ELF-1 (cell line): ENCODE results near the gene KLKB1.
"Not testable (repeated sequence)": the region's sequence is repeated elsewhere in the genome, so short reads cannot be mapped to it uniquely, and the experiment has no call there.

Experiments
- DNase-seq: peaks from one replicate; pipeline ENCODE4 v3.0.0-alpha.2; 2016; ENCODE audit warnings: low read depth, low spot score

Gene KLKB1

GRCh38 chr4:186265250-186265649 lies 37.9 kb downstream of the KLKB1 start:
- DNase-seq, result peak; percentile 26

- DNase-seq, result peak; percentile 43
Observed at GRCh38 chr4:186265683-186266652, 38.7 kb downstream of the KLKB1 start, which contains the start of gene F11. F11 (plus strand) TSS chr4:186266189; CDS start chr4:186267137, 948 bp downstream.

- peak; percentile 37 for DNase-seq
Observed at GRCh38 chr4:186266729-186267456, 39.6 kb downstream of the KLKB1 start.

- no peak for DNase-seq
Observed at GRCh38 chr4:186271081-186271678, 43.9 kb downstream of the KLKB1 start.

GRCh38 chr4:186272699-186273391 lies 45.5 kb downstream of the KLKB1 start:
- DNase-seq, result no peak

GRCh38 chr4:186273392-186273789 lies 46.1 kb downstream of the KLKB1 start:
- DNase-seq, result not testable (repeated sequence)

- no peak for DNase-seq
Observed at GRCh38 chr4:186283311-186283710, 56.0 kb downstream of the KLKB1 start.

- no peak for DNase-seq
Observed at GRCh38 chr4:186285147-186285546, 57.8 kb downstream of the KLKB1 start.

- DNase-seq, result no peak
Observed at GRCh38 chr4:186286581-186286980, 59.3 kb downstream of the KLKB1 start.

- DNase-seq, result no peak
Observed at GRCh38 chr4:186291256-186291890, 64.1 kb downstream of the KLKB1 start.

GRCh38 chr4:186294160-186294559 lies 66.9 kb downstream of the KLKB1 start:
- no peak for DNase-seq

- DNase-seq, result no peak
Observed at GRCh38 chr4:186296481-186296880, 69.2 kb downstream of the KLKB1 start.

- DNase-seq, result peak; percentile 29
Observed at GRCh38 chr4:186297013-186297645, 69.8 kb downstream of the KLKB1 start.

GRCh38 chr4:186298031-186298647 lies 70.8 kb downstream of the KLKB1 start:
- DNase-seq, result peak; percentile 55

- no peak for DNase-seq
Observed at GRCh38 chr4:186299291-186299690, 72.0 kb downstream of the KLKB1 start.

GRCh38 chr4:186300659-186301390 lies 73.5 kb downstream of the KLKB1 start:
- no peak for DNase-seq

GRCh38 chr4:186304216-186304615 lies 76.9 kb downstream of the KLKB1 start:
- no peak for DNase-seq

- DNase-seq, result no peak
Observed at GRCh38 chr4:186304866-186305505, 77.7 kb downstream of the KLKB1 start.

GRCh38 chr4:186307497-186307896 lies 80.2 kb downstream of the KLKB1 start:
- DNase-seq, result no peak
